ENCODE results near the gene CMKLR1.

Gene CMKLR1

DNA sequence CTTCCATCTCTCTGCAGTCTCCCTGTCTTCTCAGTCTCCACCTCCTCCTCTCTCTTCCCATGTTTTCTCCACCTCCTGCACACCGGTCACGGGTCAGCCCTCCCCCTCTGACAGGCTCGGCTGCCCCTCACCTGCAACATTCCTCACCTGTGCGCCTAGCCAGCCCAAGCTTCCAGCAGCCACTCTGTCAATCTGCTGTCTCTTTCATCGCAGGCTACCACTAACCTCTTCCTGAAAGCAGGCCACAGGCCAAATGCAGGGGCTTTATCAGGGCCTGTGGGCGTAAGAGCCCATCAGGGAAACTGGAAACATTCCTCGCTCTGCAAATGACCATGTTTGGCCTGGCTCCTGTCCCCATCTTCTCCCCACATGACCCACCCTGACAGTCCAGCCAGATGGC, 34.5 kb downstream of the CMKLR1 start:
- H3K4me1 ChIP-seq (ENCODE audit: control insufficient read depth, insufficient read depth, low read length), result peaks cover 58% of the 10 kb centered on the region
- H3K9ac ChIP-seq (ENCODE audit: low read length), result peak overlapping the region; percentile 21
- H3K27ac ChIP-seq (ENCODE audit: low read depth, low read length), result peak overlapping the region; percentile 10; the same call in 1 of the 2 replicates
- no peaks in the 10 kb centered on the region for H3K9me3 ChIP-seq (ENCODE audit: control insufficient read depth, insufficient read depth, low read depth, low read length)
- no peaks in the 10 kb centered on the region for H3K27me3 ChIP-seq (ENCODE audit: control insufficient read depth, insufficient read depth, low read length)
- no peaks in the 10 kb centered on the region for H3K36me3 ChIP-seq (ENCODE audit: control insufficient read depth, insufficient read depth, low read length)
- no peak overlapping the region for H3K4me3 ChIP-seq (ENCODE audit: low read depth, low read length)

DNA sequence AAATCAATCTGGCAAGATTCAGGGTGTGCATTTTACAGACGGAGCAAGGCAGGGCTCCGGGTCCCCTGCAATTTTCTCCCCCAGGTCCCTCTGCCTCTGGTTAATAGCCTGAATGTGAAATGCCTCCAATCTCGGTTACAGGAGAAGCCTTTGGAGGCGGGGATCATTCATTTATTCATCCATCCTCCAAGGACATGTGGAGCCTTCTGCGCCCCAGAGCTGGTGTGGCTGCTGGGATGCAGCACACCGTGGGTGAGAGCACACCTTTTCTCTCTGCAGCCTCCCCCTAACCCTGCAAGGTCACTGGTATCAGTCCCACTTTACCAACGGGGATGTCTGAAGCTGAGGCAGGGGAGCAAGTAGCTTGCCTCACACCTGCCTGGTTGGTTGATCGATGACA, 35.4 kb downstream of the CMKLR1 start:
- Histone ChIP-seq H3K27me3 (ENCODE audit: control insufficient read depth, insufficient read depth, low read length) (no peaks in the 10 kb centered on the region), H3K36me3 (ENCODE audit: control insufficient read depth, insufficient read depth, low read length) (no peaks in the 10 kb centered on the region), H3K9ac (ENCODE audit: low read length) (peak overlapping the region; percentile 21), H3K27ac (ENCODE audit: low read depth, low read length) (no peak overlapping the region), H3K4me3 (ENCODE audit: low read depth, low read length) (no peak overlapping the region), H3K9me3 (ENCODE audit: control insufficient read depth, insufficient read depth, low read depth, low read length) (no peaks in the 10 kb centered on the region), H3K4me1 (ENCODE audit: control insufficient read depth, insufficient read depth, low read length) (peaks cover 50% of the 10 kb centered on the region)

DNA sequence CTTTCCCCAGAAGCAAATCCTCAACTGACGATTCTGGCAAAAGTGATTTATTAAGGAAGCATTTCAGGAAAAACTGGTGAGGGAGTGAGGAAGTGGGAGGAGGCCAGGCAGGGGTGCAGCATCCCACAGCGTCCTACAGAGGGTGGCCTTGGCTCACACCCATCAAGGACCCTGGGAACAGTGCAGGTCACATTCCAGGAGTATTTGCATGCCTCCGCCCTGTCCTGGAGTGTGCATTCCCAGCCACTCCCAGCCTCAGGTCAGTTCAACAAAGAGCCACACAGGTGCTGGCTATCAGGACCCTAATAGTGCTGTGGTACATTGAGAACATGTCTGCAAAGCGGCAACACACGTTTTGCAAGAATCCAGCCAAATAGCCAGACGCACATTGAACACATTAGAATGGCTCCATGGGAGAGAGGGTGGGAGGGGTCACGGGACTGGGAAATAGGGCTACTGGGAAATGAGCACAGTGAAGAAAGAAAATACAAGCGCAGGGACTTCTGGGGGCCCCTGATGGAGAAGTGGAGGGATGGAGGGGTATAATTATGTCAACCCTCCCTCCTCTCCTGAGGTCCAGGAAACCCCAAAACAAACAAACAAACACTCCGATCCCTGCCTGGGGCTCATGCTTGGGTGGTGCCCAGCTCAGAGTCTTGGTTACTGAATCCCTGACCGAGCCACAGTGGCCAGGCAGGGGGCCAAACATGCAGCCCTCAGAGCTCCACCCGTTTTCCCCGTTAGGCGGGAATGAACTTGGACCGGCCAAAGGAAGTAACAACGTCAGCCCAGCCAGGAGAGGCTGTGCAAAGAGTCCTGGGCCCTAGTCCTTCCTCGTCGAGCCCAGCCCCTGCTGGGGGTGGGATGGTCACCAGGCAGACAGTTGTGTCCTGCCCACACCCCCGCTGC, 36.5 kb downstream of the CMKLR1 start:
- Histone ChIP-seq H3K36me3 (ENCODE audit: control insufficient read depth, insufficient read depth, low read length) (no peaks in the 10 kb centered on the region), H3K27me3 (ENCODE audit: control insufficient read depth, insufficient read depth, low read length) (no peaks in the 10 kb centered on the region), H3K27ac (ENCODE audit: low read depth, low read length) (peak overlapping the region; percentile 48; the same call in 1 of the 2 replicates), H3K9ac (ENCODE audit: low read length) (peak overlapping the region; percentile 1), H3K4me3 (ENCODE audit: low read depth, low read length) (no peak overlapping the region), H3K4me1 (ENCODE audit: control insufficient read depth, insufficient read depth, low read length) (peaks cover 42% of the 10 kb centered on the region), H3K9me3 (ENCODE audit: control insufficient read depth, insufficient read depth, low read depth, low read length) (no peaks in the 10 kb centered on the region)

DNA sequence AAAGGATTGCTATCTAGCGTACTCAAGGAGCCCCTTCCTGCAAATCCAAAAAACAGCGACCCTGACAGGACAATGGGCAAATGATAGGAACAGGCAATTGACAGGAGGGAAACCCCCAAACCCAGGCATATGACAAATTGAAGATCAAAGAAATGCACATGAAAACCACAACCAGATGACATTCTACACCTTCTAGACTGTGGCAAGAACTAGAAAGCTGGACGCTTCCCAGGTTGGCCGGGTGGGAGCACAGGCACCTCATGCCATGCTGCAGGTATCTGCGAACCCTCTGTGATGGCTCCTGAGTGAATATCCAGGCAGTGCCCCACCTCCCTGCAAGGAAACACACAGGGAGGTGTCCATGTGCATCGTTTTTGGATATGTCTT, 37.1 kb downstream of the CMKLR1 start:
- Histone ChIP-seq H3K36me3 (ENCODE audit: control insufficient read depth, insufficient read depth, low read length) (no peaks in the 10 kb centered on the region), H3K9ac (ENCODE audit: low read length) (no peak overlapping the region), H3K4me1 (ENCODE audit: control insufficient read depth, insufficient read depth, low read length) (peaks cover 42% of the 10 kb centered on the region), H3K27me3 (ENCODE audit: control insufficient read depth, insufficient read depth, low read length) (no peaks in the 10 kb centered on the region), H3K9me3 (ENCODE audit: control insufficient read depth, insufficient read depth, low read depth, low read length) (no peaks in the 10 kb centered on the region), H3K4me3 (ENCODE audit: low read depth, low read length) (no peak overlapping the region), H3K27ac (ENCODE audit: low read depth, low read length) (no peak overlapping the region)

DNA sequence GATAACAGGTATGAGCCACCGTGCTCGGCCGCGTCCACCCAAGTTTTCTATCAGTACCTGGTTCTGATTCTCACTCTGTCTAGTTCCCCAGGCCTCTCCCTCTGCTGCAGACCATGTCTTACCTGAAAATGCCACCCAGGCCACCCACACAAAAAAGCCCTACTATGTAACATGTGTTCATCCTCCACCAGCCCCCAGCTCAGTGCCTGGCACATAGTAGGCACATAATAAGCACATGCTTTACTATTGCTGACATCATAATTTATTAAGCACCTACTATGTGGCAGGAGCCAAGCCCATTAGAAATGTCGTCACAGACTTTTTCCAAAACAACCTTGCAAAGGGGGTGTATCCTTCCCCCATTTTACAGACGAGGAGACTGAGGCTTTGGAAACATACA, 37.8 kb downstream of the CMKLR1 start:
- Histone ChIP-seq H3K27ac (ENCODE audit: low read depth, low read length) (no peak overlapping the region), H3K36me3 (ENCODE audit: control insufficient read depth, insufficient read depth, low read length) (no peaks in the 10 kb centered on the region), H3K4me3 (ENCODE audit: low read depth, low read length) (no peak overlapping the region), H3K9ac (ENCODE audit: low read length) (no peak overlapping the region), H3K27me3 (ENCODE audit: control insufficient read depth, insufficient read depth, low read length) (no peaks in the 10 kb centered on the region), H3K4me1 (ENCODE audit: control insufficient read depth, insufficient read depth, low read length) (peaks cover 42% of the 10 kb centered on the region), H3K9me3 (ENCODE audit: control insufficient read depth, insufficient read depth, low read depth, low read length) (no peaks in the 10 kb centered on the region)

DNA sequence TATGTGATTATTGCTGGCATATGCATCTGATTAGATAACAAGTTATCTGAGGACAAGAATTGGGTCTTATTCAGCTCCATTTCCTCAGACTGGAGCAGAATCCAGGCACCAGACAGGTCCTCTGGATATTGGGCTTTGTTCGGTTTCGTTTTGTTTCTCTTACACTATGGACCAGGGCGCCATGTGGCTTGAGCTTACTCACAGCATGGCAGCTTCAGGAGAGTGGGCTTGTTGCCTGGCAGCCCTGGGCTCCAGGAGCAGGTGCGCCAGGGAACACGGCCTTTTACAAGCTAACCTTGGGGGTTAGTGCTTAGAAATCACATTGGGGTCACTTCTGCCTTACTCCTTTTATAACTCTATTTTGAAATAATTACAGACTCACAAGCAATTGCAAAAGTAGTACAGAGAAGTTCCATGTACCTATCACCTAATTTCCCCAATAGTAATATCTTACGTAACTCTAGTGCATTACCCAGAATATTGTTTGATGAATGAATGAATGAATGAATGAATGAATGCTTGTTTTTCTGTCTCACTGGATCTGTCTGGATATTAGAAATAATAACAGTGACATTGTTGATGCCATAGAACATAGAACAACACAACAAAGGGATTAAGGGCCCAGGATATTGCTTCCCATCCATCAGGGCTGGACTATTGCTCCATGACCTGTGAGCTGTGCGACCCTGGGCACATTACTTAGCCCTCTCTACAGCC, 39.0 kb downstream of the CMKLR1 start:
- H3K27me3 ChIP-seq (ENCODE audit: control insufficient read depth, insufficient read depth, low read length), result no peaks in the 10 kb centered on the region

DNA sequence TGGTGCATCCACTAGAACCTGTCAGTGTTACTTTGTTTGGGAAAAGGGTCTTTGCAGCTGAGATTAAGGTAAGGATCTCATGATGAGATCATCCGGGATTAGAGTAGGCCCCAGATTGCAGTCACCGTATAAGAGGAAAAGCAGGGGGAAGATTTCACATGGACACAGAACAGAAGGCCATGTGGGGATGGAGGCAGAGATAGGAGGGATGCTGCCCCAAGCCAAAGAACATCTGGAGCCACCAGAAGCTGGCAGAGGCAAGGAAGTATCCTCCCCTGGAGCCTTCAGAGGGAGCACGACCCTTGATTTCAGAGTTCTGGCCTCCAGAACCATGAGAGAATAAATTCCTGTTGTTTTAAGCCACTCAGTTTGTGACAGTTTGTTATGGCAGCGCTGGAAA, 39.6 kb downstream of the CMKLR1 start:
- Histone ChIP-seq H3K9me3 (ENCODE audit: control insufficient read depth, insufficient read depth, low read depth, low read length) (no peaks in the 10 kb centered on the region), H3K4me3 (ENCODE audit: low read depth, low read length) (no peak overlapping the region), H3K4me1 (ENCODE audit: control insufficient read depth, insufficient read depth, low read length) (peaks cover 24% of the 10 kb centered on the region), H3K36me3 (ENCODE audit: control insufficient read depth, insufficient read depth, low read length) (no peaks in the 10 kb centered on the region), H3K9ac (ENCODE audit: low read length) (no peak overlapping the region), H3K27ac (ENCODE audit: low read depth, low read length) (no peak overlapping the region), H3K27me3 (ENCODE audit: control insufficient read depth, insufficient read depth, low read length) (no peaks in the 10 kb centered on the region)

More for the DNA sequence above, 39.0 kb downstream of the CMKLR1 start:
- H3K27ac ChIP-seq (ENCODE audit: low read depth, low read length), result no peak overlapping the region
- no peaks in the 10 kb centered on the region for H3K9me3 ChIP-seq (ENCODE audit: control insufficient read depth, insufficient read depth, low read depth, low read length)
- no peaks in the 10 kb centered on the region for H3K36me3 ChIP-seq (ENCODE audit: control insufficient read depth, insufficient read depth, low read length)
- H3K4me1 ChIP-seq (ENCODE audit: control insufficient read depth, insufficient read depth, low read length), result peaks cover 31% of the 10 kb centered on the region
- H3K4me3 ChIP-seq (ENCODE audit: low read depth, low read length), result no peak overlapping the region
- no peak overlapping the region for H3K9ac ChIP-seq (ENCODE audit: low read length)

DNA sequence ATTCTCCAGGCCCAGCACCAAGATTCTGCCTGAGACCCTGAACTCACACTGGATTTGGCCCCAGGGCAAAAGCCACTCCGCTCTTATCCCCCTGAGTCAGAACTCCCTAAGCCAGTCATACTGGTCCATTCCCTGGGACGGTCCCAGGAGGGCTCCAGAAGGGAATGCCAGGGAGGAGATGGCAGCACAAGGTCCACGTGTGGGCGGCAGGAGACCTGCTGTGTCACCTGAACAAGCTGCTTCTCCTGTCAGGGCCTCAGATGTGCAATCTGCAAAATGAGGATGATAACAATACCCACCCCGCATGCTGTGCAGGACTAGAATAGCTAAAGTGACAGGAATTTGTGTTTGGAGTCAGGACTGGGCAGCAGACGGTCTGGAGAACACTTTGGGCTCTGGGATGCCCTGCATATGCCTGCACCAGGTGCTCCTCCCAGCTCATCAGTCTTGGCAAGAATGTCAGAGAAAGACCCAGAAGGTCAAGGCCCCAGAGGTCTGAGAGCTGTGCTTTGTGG, 40.3 kb downstream of the CMKLR1 start:
- H3K9ac ChIP-seq (ENCODE audit: low read length), result no peak overlapping the region
- peaks cover 17% of the 10 kb centered on the region for H3K4me1 ChIP-seq (ENCODE audit: control insufficient read depth, insufficient read depth, low read length)
- no peak overlapping the region for H3K27ac ChIP-seq (ENCODE audit: low read depth, low read length)
- no peaks in the 10 kb centered on the region for H3K9me3 ChIP-seq (ENCODE audit: control insufficient read depth, insufficient read depth, low read depth, low read length)
- H3K36me3 ChIP-seq (ENCODE audit: control insufficient read depth, insufficient read depth, low read length), result no peaks in the 10 kb centered on the region
- no peak overlapping the region for H3K4me3 ChIP-seq (ENCODE audit: low read depth, low read length)
- H3K27me3 ChIP-seq (ENCODE audit: control insufficient read depth, insufficient read depth, low read length), result no peaks in the 10 kb centered on the region

DNA sequence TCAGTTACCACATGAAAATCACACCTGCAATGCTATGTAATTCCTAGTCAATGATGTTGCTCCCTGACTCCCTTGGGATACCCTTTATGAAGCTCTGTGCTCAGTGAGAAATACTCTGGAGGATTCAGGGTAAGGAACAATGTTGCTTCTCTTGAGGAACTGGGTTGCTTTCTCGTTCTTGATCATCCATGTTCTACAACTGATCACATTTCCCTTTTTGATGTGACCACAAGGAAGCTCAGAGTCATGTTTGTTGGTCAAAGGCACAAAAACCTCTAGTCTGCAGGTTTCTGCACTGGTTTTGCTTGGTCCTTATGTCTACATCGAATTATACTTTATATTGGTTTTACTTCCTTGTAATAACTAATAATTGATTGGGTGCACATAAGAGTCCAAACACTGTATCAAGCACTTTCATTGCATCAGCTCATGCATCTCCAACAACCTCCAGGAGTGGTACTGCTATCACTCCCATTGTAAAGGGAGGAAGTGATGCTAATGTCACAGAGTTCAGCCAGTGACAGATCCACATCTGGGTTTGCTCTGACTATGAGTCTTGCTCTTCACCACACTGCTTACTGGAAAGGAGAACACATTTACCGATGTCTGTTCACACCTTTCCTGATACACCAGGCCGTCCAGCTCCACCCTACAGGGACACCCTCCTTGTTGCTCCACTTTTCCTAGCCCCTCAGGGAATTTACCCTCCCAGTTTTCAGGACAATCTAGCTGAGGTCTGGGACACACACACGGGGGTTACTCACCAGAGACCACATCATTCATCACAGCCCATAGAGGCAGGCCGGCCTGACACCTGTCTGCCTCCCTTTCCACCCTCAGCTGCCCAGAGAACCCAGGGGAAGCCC, 41.0 kb downstream of the CMKLR1 start:
- H3K9ac ChIP-seq (ENCODE audit: low read length), result no peak overlapping the region

DNA sequence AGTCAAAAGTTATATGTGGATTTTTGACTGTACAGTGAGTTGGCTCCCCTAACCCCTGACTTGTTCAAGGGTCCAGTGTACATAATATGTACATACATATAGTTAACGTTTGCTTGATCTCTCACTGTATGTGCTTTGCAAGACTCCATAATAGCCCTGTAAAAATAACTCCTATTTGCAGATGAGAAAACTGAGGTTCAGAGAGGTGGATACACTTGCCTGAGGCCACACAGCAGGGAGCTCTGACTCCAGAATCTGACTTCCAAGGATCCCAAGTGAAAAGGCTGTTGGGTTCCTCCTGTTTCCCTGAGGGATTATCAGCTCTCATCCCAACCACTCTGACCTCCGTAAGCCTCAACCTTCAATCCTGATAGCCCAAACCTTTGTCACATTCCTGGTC, 41.7 kb downstream of the CMKLR1 start:
- no peak overlapping the region for H3K27ac ChIP-seq (ENCODE audit: low read depth, low read length)
- H3K36me3 ChIP-seq (ENCODE audit: control insufficient read depth, insufficient read depth, low read length), result peaks cover 6% of the 10 kb centered on the region; the same call in 1 of the 2 replicates
- H3K4me3 ChIP-seq (ENCODE audit: low read depth, low read length), result no peak overlapping the region
- H3K27me3 ChIP-seq (ENCODE audit: control insufficient read depth, insufficient read depth, low read length), result no peaks in the 10 kb centered on the region
- H3K9me3 ChIP-seq (ENCODE audit: control insufficient read depth, insufficient read depth, low read depth, low read length), result no peaks in the 10 kb centered on the region
- H3K4me1 ChIP-seq (ENCODE audit: control insufficient read depth, insufficient read depth, low read length), result peaks cover 4% of the 10 kb centered on the region
- no peak overlapping the region for H3K9ac ChIP-seq (ENCODE audit: low read length)

More for the DNA sequence above, 41.0 kb downstream of the CMKLR1 start:
- Histone ChIP-seq H3K4me1 (ENCODE audit: control insufficient read depth, insufficient read depth, low read length) (peaks cover 11% of the 10 kb centered on the region), H3K27ac (ENCODE audit: low read depth, low read length) (no peak overlapping the region), H3K27me3 (ENCODE audit: control insufficient read depth, insufficient read depth, low read length) (no peaks in the 10 kb centered on the region), H3K9me3 (ENCODE audit: control insufficient read depth, insufficient read depth, low read depth, low read length) (no peaks in the 10 kb centered on the region), H3K4me3 (ENCODE audit: low read depth, low read length) (no peak overlapping the region), H3K36me3 (ENCODE audit: control insufficient read depth, insufficient read depth, low read length) (no peaks in the 10 kb centered on the region)

Data from HUES6 (cell line).